NCI-H82 treated with DMSO at 0.1 percent for 48 hours (cell line): ENCODE measurements around the gene RGL3.
A peak's percentile ranks its signal among the peaks of the same experiment; 100 is the strongest.
"Not testable (repeated sequence)": the region's sequence is repeated elsewhere in the genome, so short reads cannot be mapped to it uniquely, and the experiment has no call there.

ENCODE experiments used
- DNase-seq: peaks from one replicate; lab custom pipeline; 2025; ENCODE audit not compliant: unreplicated experiment; lab: John Stamatoyannopoulos, UW

The RGL3 gene

GRCh38 chr19:11363881-11364280 lies 55.2 kb downstream of the RGL3 start:
- DNase-seq: no peak

GRCh38 chr19:11361771-11362731 lies 57.1 kb downstream of the RGL3 start:
- peak; percentile 24 for DNase-seq

GRCh38 chr19:11361037-11361770 lies 57.9 kb downstream of the RGL3 start:
- no peak for DNase-seq

GRCh38 chr19:11359421-11359820 lies 59.7 kb downstream of the RGL3 start:
- no peak for DNase-seq

GRCh38 chr19:11356676-11357550 lies 62.2 kb downstream of the RGL3 start:
- no peak for DNase-seq

GRCh38 chr19:11356074-11356397 lies 63.1 kb downstream of the RGL3 start:
- no peak for DNase-seq

- peak; percentile 70 for DNase-seq
Observed at GRCh38 chr19:11355160-11356073, 63.7 kb downstream of the RGL3 start, which contains the start of gene PLPPR2. TSS of gene PLPPR2 (plus strand) at chr19:11355432. CDS start at chr19:11357674, 2,242 bp downstream.

- DNase-seq: not testable (repeated sequence)
Observed at GRCh38 chr19:11354102-11354501, 65.0 kb downstream of the RGL3 start.

GRCh38 chr19:11349171-11349570 lies 69.9 kb downstream of the RGL3 start:
- no peak for DNase-seq

GRCh38 chr19:11347546-11348039 lies 71.5 kb downstream of the RGL3 start:
- DNase-seq: no peak

- DNase-seq: peak; percentile 94
Observed at GRCh38 chr19:11346104-11346940, 72.8 kb downstream of the RGL3 start, which contains the start of the genes CCDC159 and TMEM205. TSS of gene CCDC159 (plus strand) at chr19:11346519. CDS start at chr19:11346607, 88 bp downstream. TSS of gene TMEM205 (minus strand) at chr19:11346268. CDS start at chr19:11345619, 649 bp downstream.

GRCh38 chr19:11345122-11345803 lies 73.9 kb downstream of the RGL3 start:
- no peak for DNase-seq
